NCI-H526 (cell line): ENCODE results near the gene EP400.

Experiments used
- DNase-seq, 2 experiments: peaks; one replicate each; lab custom pipeline; 2025; lab: John Stamatoyannopoulos, UW

The EP400 gene

GRCh38 chr12:131949431-131950181 is at the start of gene EP400:
Gene EP400, plus strand, starts transcription at chr12:131949942. Its CDS starts 10,678 bp downstream, at chr12:131960620.
- DNase-seq, result peak; percentile 50 to 97

GRCh38 chr12:131900397-131900796 is 49.3 kb upstream of the EP400 start:
- no peak for DNase-seq

- DNase-seq, result no peak
Measured at GRCh38 chr12:131901431-131902331, 48.1 kb upstream of the EP400 start.

GRCh38 chr12:131902332-131903241 is 47.2 kb upstream of the EP400 start:
- no peak for DNase-seq

- DNase-seq, result no peak
Measured at GRCh38 chr12:131903270-131904255, 46.2 kb upstream of the EP400 start.

- DNase-seq, result no peak
Measured at GRCh38 chr12:131904346-131904745, 45.4 kb upstream of the EP400 start.

- DNase-seq, result no peak
Measured at GRCh38 chr12:131905081-131905629, 44.6 kb upstream of the EP400 start.

- no peak for DNase-seq
Measured at GRCh38 chr12:131905630-131906091, 44.1 kb upstream of the EP400 start.

- no peak for DNase-seq
Measured at GRCh38 chr12:131907379-131908091, 42.2 kb upstream of the EP400 start.

GRCh38 chr12:131908092-131909080 is 41.4 kb upstream of the EP400 start:
- DNase-seq, result no peak

- no peak for DNase-seq
Measured at GRCh38 chr12:131909081-131909751, 40.5 kb upstream of the EP400 start.

- DNase-seq, result no peak
Measured at GRCh38 chr12:131909752-131910219, 40.0 kb upstream of the EP400 start.

GRCh38 chr12:131910302-131911027 is 39.3 kb upstream of the EP400 start:
- no peak for DNase-seq

- no peak for DNase-seq
Measured at GRCh38 chr12:131911028-131911650, 38.6 kb upstream of the EP400 start.

- DNase-seq, result no peak
Measured at GRCh38 chr12:131911851-131912477, 37.8 kb upstream of the EP400 start.
